ENCODE results near the gene CCNL1. TPM values are rescaled to one million over a fixed set of nuclear protein-coding genes. Genes with fewer than 3 reads are reported as not detected.
"Not testable (repeated sequence)": the region's sequence is repeated elsewhere in the genome, so short reads cannot be mapped to it uniquely, and the experiment has no call there.

The CCNL1 gene
- total RNA-seq, 1 donor from 2014 or later = 99.9 TPM

DNA sequence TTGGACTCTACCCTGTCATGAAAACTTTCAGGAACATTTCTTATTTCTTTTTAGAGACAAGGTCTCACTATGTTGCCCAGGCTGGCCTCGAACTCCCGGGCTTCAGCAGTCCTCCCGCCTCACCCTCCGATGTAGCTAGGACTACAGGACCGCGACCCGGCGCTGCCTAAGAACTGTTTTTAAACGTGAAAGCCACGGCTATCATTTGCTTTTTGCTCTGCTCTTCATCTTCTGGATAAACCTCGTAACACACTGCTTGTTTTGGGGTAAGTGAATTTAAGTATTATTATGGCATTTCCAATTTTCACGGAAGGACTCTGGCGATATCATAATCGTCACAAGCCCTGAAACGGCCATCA is 14.3 kb upstream of the CCNL1 start:
- TF ChIP-seq, protein P1, sequence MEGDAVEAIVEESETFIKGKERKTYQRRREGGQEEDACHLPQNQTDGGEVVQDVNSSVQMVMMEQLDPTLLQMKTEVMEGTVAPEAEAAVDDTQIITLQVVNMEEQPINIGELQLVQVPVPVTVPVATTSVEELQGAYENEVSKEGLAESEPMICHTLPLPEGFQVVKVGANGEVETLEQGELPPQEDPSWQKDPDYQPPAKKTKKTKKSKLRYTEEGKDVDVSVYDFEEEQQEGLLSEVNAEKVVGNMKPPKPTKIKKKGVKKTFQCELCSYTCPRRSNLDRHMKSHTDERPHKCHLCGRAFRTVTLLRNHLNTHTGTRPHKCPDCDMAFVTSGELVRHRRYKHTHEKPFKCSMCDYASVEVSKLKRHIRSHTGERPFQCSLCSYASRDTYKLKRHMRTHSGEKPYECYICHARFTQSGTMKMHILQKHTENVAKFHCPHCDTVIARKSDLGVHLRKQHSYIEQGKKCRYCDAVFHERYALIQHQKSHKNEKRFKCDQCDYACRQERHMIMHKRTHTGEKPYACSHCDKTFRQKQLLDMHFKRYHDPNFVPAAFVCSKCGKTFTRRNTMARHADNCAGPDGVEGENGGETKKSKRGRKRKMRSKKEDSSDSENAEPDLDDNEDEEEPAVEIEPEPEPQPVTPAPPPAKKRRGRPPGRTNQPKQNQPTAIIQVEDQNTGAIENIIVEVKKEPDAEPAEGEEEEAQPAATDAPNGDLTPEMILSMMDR (IDR thresholded peaks at IDR 0.05; ENCODE audit: insufficient read depth, low read length, poor library complexity, severe bottlenecking) = no peak
- no peaks in the 10 kb centered on the region for H3K27me3 ChIP-seq (ENCODE audit: control insufficient read depth, insufficient read depth, low read length)
- H3K36me3 ChIP-seq (ENCODE audit: control insufficient read depth, insufficient read depth, low read length) = no peaks in the 10 kb centered on the region
- DNase-seq (ENCODE audit: low read depth) = no peak
- H3K4me3 ChIP-seq (ENCODE audit: low read depth, low read length) = peak overlapping the region; percentile 57

DNA sequence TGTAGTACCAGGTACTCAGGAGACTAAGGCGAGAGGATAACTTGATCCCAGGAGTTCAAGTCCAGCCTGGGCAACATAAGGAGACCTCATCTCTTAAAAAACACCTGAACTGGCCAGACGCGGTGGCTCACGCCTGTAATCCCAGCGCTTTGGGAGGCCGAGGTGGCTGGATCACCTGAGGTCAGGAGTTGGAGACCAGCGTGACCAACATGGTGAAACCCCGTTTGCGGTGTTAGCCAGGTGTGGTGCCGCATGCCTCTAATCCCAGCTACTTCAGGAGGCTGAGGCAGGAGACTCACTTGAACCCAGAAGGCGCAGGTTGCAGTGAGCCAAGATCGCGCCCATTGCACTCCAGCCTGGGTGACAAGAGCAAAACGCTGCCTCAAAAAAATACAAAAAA is 13.4 kb upstream of the CCNL1 start:
- not testable (repeated sequence) for H3K27me3 ChIP-seq (ENCODE audit: control insufficient read depth, insufficient read depth, low read length); H3K36me3 ChIP-seq (ENCODE audit: control insufficient read depth, insufficient read depth, low read length); H3K4me3 ChIP-seq (ENCODE audit: low read depth, low read length); DNase-seq (ENCODE audit: low read depth)

DNA sequence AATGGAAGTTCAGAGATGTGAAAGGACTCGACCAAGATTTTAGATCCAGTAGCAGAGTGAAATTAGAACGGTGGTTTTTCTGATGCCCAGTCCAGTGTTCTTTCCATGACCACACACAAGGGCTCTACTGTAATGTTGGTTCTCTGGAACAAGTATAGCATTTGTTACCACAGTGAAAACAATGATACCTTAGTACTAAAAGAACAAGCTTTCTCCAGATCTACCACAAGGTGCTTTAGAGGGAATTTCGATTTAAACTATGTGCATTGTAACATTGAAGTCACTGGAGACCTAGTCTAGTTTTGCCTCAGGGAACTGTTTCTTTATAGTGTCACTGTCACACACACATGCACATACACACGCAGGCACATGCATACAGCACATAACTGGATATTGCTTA is 12.8 kb upstream of the CCNL1 start:
- Histone ChIP-seq H3K36me3 (ENCODE audit: control insufficient read depth, insufficient read depth, low read length) (no peaks in the 10 kb centered on the region), H3K4me3 (ENCODE audit: low read depth, low read length) (no peak overlapping the region), H3K27me3 (ENCODE audit: control insufficient read depth, insufficient read depth, low read length) (no peaks in the 10 kb centered on the region)
- TF ChIP-seq, protein P1 (IDR thresholded peaks at IDR 0.05; ENCODE audit: insufficient read depth, low read length, poor library complexity, severe bottlenecking) = no peak
- no peak for DNase-seq (ENCODE audit: low read depth)

DNA sequence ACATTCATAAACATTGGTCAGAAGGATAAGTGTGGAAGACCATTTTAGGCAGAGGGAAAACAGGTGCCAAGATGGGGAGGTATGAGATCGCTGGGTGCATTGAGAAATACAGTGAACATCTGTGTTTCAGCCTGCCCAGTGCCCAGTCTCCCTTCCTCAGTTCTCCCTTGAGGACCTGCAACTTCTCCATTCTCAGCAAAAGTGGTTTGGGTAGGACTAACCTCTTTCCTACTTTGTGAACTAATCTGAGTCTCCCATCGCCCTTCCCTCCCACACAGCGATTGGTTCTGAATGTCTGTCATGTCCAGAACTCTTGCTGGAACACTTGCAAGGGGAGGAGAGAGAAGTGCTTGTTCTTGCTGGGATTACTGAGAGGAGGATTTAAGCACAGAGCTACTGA is 10.9 kb upstream of the CCNL1 start:
- Histone ChIP-seq H3K27me3 (ENCODE audit: control insufficient read depth, insufficient read depth, low read length) (no peaks in the 10 kb centered on the region), H3K4me3 (ENCODE audit: low read depth, low read length) (no peak overlapping the region), H3K36me3 (ENCODE audit: control insufficient read depth, insufficient read depth, low read length) (no peaks in the 10 kb centered on the region)
- TF ChIP-seq, protein P1 (IDR thresholded peaks at IDR 0.05; ENCODE audit: insufficient read depth, low read length, poor library complexity, severe bottlenecking) = no peak
- DNase-seq (ENCODE audit: low read depth) = no peak

DNA sequence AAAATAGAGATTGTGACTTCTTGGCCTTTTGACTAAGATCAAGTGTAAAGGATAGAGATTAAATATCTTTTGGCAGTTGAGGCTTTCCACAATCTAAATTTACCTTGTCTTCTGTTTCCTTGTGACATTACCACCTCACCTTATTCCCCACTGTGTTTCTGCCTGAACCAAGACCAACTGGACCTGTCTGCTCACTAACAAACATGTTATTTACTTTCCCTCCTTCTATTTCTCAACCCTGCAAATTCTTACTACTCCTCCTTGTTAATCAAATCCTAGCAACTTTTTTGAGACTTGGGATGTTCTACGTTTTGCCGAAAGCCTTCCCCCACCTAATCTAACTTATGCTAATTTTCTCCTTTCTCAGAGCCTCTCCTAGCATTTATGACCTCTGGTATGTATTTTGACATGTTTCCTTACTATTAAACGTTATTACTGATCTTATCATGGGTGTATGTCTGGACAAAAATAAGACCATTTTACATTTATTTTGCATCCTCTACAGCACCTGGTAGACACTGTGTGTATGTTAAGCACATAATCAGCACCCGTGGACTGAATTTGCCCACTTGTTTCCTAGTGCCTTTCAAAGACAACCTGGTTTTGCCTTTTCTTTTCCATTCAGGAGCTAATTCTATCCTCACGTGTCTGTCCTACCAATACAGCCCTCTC is 7.6 kb upstream of the CCNL1 start:
- H3K36me3 ChIP-seq (ENCODE audit: control insufficient read depth, insufficient read depth, low read length) = no peaks in the 10 kb centered on the region
- TF ChIP-seq, protein P1 (IDR thresholded peaks at IDR 0.05; ENCODE audit: insufficient read depth, low read length, poor library complexity, severe bottlenecking) = no peak
- H3K27me3 ChIP-seq (ENCODE audit: control insufficient read depth, insufficient read depth, low read length) = no peaks in the 10 kb centered on the region
- DNase-seq (ENCODE audit: low read depth) = no peak
- H3K4me3 ChIP-seq (ENCODE audit: low read depth, low read length) = no peak overlapping the region

DNA sequence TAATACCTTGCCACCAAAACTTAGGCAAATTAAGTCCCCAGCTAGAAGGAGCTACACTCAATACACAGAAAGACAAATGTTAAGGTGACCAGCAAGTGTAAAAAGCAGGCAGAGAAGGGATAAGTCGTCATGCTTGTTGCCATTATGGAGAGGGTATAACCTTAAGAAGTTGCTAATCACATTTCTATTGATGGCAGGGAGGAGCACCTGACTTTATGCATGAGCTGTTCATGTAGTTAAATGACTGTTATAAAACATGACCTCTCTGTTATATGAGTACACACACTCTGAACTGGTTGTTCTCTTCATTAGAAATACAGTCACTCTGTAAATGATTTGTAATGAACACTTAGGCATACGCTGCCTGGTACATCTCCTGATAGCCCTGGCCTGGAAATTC is 6.6 kb upstream of the CCNL1 start:
- no peaks in the 10 kb centered on the region for H3K27me3 ChIP-seq (ENCODE audit: control insufficient read depth, insufficient read depth, low read length)
- peak; percentile 61 for DNase-seq (ENCODE audit: low read depth)
- TF ChIP-seq, protein P1 (IDR thresholded peaks at IDR 0.05; ENCODE audit: insufficient read depth, low read length, poor library complexity, severe bottlenecking) = no peak
- H3K4me3 ChIP-seq (ENCODE audit: low read depth, low read length) = no peak overlapping the region
- H3K36me3 ChIP-seq (ENCODE audit: control insufficient read depth, insufficient read depth, low read length) = no peaks in the 10 kb centered on the region

All from kidney epithelial cell (primary cell).